GM12892 (cell line): ENCODE measurements around the gene KRT76.

Source experiments
- POLR2A ChIP-seq: IDR thresholded peaks from 2 replicates; pipeline ENCODE4 v1.6.1; 2011; ENCODE audit warnings: low read depth, low read length, control low read depth
- POLR2AphosphoS5 ChIP-seq: IDR thresholded peaks from 2 replicates; pipeline ENCODE4 v1.6.1; 2011; ENCODE audit warnings: low read depth, low read length, control low read depth
- TAF1 ChIP-seq: IDR thresholded peaks from 2 replicates; pipeline ENCODE4 v1.6.1; 2011; ENCODE audit warnings: low read depth, mild to moderate bottlenecking, control low read depth, low read length, borderline replicate concordance

- TF ChIP-seq POLR2AphosphoS5 (no peak), POLR2A (no peak), TAF1 (no peak)
Observed at GRCh38 chr12:52763991-52764390, 13.2 kb downstream of the KRT76 start.
